Measurements from ENCODE around the gene NET1. TPM values are rescaled to one million over a fixed set of nuclear protein-coding genes. Genes with fewer than 3 reads are reported as not detected.
"Not testable (repeated sequence)": the region's sequence is repeated elsewhere in the genome, so short reads cannot be mapped to it uniquely, and the experiment has no call there.

The NET1 gene
- total RNA-seq, 4 donors from 2014 or later, result 50.9 to 151 (median 112) TPM

- Histone ChIP-seq H3K36me3 (no peaks in the 10 kb centered on the region), H3K4me3 (replicated peaks in 1 of 3) (no peak overlapping the region), H3K27ac (peak overlapping the region; percentile 82 to 90 (median 86)), H3K9me3 (no peaks in the 10 kb centered on the region), H3K27me3 (no peaks in the 10 kb centered on the region), H3K4me1 (peaks cover 26 to 27% of the 10 kb centered on the region in 2 donors)
- 81 to 82% methylated on average over 8 of the region's 8 CpGs for WGBS, 2 donors
- no peak for DNase-seq
- TF ChIP-seq CTCF (IDR thresholded peaks at IDR 0.05), result no peak
- intact Hi-C loops (cut with DNase I), result no loop called here
Observed at GRCh38 chr10:5468262-5469106, 56.1 kb downstream of the NET1 start.

- no peak for TF ChIP-seq POLR2A (IDR thresholded peaks at IDR 0.05)
- no peak for TF ChIP-seq CTCF (IDR thresholded peaks at IDR 0.05)
- Histone ChIP-seq H3K4me1 (peaks cover 26 to 27% of the 10 kb centered on the region in 2 donors), H3K9me3 (no peaks in the 10 kb centered on the region), H3K4me3 (replicated peaks in 1 of 3) (no peak overlapping the region), H3K36me3 (no peaks in the 10 kb centered on the region), H3K27me3 (no peaks in the 10 kb centered on the region), H3K27ac (no peak overlapping the region)
- WGBS, 2 donors, result 89% methylated on average over 12 to 15 of the region's 15 CpGs
- intact Hi-C loops (cut with DNase I), result no loop called here
- no peak for DNase-seq
Observed at GRCh38 chr10:5469353-5470061, 57.1 kb downstream of the NET1 start.

- Histone ChIP-seq H3K9me3 (no peaks in the 10 kb centered on the region), H3K27ac (no peak overlapping the region), H3K36me3 (no peaks in the 10 kb centered on the region), H3K27me3 (no peaks in the 10 kb centered on the region), H3K4me3 (replicated peaks in 1 of 3) (no peak overlapping the region), H3K4me1 (peaks cover 26 to 27% of the 10 kb centered on the region in 2 donors)
- 99% methylated on average over 9 to 15 of the region's 15 CpGs for WGBS, 2 donors
- no peak for TF ChIP-seq CTCF (IDR thresholded peaks at IDR 0.05)
- no peak for TF ChIP-seq POLR2A (IDR thresholded peaks at IDR 0.05)
- intact Hi-C loops (cut with DNase I), result no loop called here
- no peak for DNase-seq
Observed at GRCh38 chr10:5470062-5470751, 57.9 kb downstream of the NET1 start.

- DNase-seq; H3K36me3 ChIP-seq; intact Hi-C loops (cut with DNase I); H3K9me3 ChIP-seq; H3K27me3 ChIP-seq; H3K4me3 ChIP-seq (replicated peaks in 1 of 3); H3K27ac ChIP-seq; H3K4me1 ChIP-seq: not testable (repeated sequence)
- 90 to 92% methylated on average over 4 of the region's 4 CpGs for WGBS, 2 donors
Observed at GRCh38 chr10:5474642-5475041, 62.3 kb downstream of the NET1 start.

GRCh38 chr10:5475088-5475487 lies 62.7 kb downstream of the NET1 start:
- H3K27me3 ChIP-seq; H3K27ac ChIP-seq; H3K4me3 ChIP-seq (replicated peaks in 1 of 3); intact Hi-C loops (cut with DNase I); H3K36me3 ChIP-seq; H3K4me1 ChIP-seq; DNase-seq; H3K9me3 ChIP-seq: not testable (repeated sequence)
- WGBS, 2 donors, result 95 to 97% methylated on average over 7 to 8 of the region's 8 CpGs

GRCh38 chr10:5475974-5476807 lies 63.8 kb downstream of the NET1 start:
- H3K27ac ChIP-seq; intact Hi-C loops (cut with DNase I); H3K36me3 ChIP-seq; H3K27me3 ChIP-seq; H3K4me1 ChIP-seq; H3K4me3 ChIP-seq (replicated peaks in 1 of 3); H3K9me3 ChIP-seq; DNase-seq: not testable (repeated sequence)
- 97 to 98% methylated on average over 12 of the region's 12 CpGs for WGBS, 2 donors

Measured in thyroid gland (tissue), 4 donors.